H1 (cell line): ENCODE measurements around the gene ERO1B. TPM values are rescaled to one million over a fixed set of nuclear protein-coding genes. Genes with fewer than 3 reads are reported as not detected.

Experiments
- BCL11A ChIP-seq, 2 experiments: IDR thresholded peaks; one replicate each; pipeline ENCODE4 v1.6.1; 2011; ENCODE audit warnings: low read depth in 2 of 2, low read length in 2 of 2, mild to moderate bottlenecking in 2 of 2
- CBX5 ChIP-seq: fragments of 300-800, 300-1000 bp; sonication (generic); IDR thresholded peaks from 2 replicates; pipeline ENCODE4 v1.7.1; 2016; ENCODE audit warnings: antibody characterized with exemption, low read length, low read depth
- CBX8 ChIP-seq: fragments of 300-800, 300-1000 bp; sonication (generic); IDR thresholded peaks from 2 replicates; pipeline ENCODE4 v1.7.1; 2016; ENCODE audit warnings: low read depth, low read length, borderline replicate concordance
- CHD1 ChIP-seq: IDR thresholded peaks from 2 replicates; pipeline ENCODE4 v1.6.1; 2012; ENCODE audit warnings: low read depth, low read length, improper control_type of control experiment
- FOSL1 ChIP-seq: IDR thresholded peaks from 2 replicates; pipeline ENCODE4 v1.6.1; 2011; ENCODE audit warnings: mild to moderate bottlenecking, low read depth, low read length, moderate library complexity; ENCODE audit not compliant: insufficient read depth
- GTF2F1 ChIP-seq: IDR thresholded peaks from 2 replicates; pipeline ENCODE4 v1.6.1; 2012; ENCODE audit warnings: low read depth, low read length, improper control_type of control experiment, borderline replicate concordance
- HDAC2 ChIP-seq, 2 experiments: fragments of 300-600 bp in 1 of 2; sonication (generic) in 1 of 2; IDR thresholded peaks; 2 replicates each; pipeline ENCODE4 v1.6.1; 2011 to 2012; ENCODE audit warnings: low read depth in 2 of 2, low read length in 2 of 2, mild to moderate bottlenecking in 2 of 2, moderate library complexity in 2 of 2, borderline replicate concordance in 1 of 2, inconsistent platforms in 1 of 2
- SP4 ChIP-seq: IDR thresholded peaks from 2 replicates; pipeline ENCODE4 v1.6.1; 2012; ENCODE audit warnings: low read length, inconsistent platforms
- polyA plus RNA-seq, 7 experiments: library from polyadenylated mRNA; depleted of rRNA in 3 of 7; stranded (reverse) in 5 of 7; unstranded in 2 of 7; fragments of >200 nt in 5 of 7; fragments of 200-250 nt in 2 of 7; gene quantifications; 1 replicate in 5 of 7; 2 replicates in 1 of 7; 4 replicates in 1 of 7; pipeline versions ENCODE4 v1.2.1 to v1.2.3, GENCODE V29; 2011 to 2013; ENCODE audit warnings: missing spikeins in 2 of 7, mixed read lengths in 2 of 7
- total RNA-seq: library from RNA; stranded (reverse); fragmentation: NEBNext Ultra II Directional; extraction: Animal tissue kit (Norgen Biotek cat#: 25700); gene quantifications from 2 replicates; pipeline ENCODE4 v1.2.1, GENCODE V29; 2021
- TF ChIP-seq, protein P1 (sequence below): fragments of 300-600 bp; sonication (generic); IDR thresholded peaks from 2 replicates; pipeline ENCODE4 v1.7.1; 2012; ENCODE audit warnings: low read length, moderate library complexity, mild to moderate bottlenecking, inconsistent platforms; ENCODE audit not compliant: insufficient replicate concordance

The ERO1B gene
- total and polyA plus RNA-seq, 2 of the 8 experiments (the other 6 are each of a cell fraction or from before 2014, with no cell fraction given) = 0.74 to 5.6 TPM

DNA sequence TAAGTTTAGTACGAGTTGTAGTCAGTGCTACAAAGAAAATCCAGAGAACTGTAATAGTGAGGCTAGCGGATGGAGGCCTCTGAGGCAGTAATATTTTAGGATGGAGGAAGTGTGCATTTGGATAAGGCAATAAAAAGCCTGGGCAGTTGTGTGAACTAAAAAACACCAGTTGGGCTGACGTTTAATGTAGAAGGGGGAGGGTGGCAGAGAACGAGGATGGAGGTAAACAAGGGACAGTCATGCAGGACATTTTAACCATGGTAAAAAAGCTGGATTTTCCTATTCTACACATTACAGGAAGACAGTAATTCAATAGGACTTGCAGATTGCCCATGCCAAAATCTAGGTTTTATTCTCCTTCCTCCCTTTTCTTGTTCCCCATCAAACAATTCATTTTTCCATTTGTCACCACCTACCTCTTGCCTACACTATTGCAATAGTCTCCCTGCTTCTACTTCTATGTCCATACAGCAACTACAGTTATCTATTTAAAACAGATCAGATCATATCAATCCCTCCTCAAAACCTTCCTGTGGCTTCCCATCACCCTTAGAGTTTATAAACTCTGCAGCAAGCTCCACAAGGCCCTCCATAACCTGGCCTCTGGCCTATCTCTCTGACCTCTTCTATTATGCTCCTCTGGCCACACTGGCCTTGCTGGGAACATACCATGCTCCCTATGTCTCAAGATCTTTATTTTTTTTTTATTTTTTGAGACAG lies 27.7 kb downstream of the ERO1B start (continued):
- TF ChIP-seq FOSL1 (no peak), HDAC2 (IDR thresholded peaks at IDR 0.05; ENCODE audit: borderline replicate concordance in 1 of 2, low read depth in 2 of 2, low read length in 2 of 2) (no peak), SP4 (no peak), CHD1 (no peak), CBX8 (no peak), CBX5 (no peak), GTF2F1 (no peak), BCL11A (IDR thresholded peaks at IDR 0.05; ENCODE audit: low read depth in 2 of 2, low read length in 2 of 2) (no peak)
- TF ChIP-seq, protein P1, sequence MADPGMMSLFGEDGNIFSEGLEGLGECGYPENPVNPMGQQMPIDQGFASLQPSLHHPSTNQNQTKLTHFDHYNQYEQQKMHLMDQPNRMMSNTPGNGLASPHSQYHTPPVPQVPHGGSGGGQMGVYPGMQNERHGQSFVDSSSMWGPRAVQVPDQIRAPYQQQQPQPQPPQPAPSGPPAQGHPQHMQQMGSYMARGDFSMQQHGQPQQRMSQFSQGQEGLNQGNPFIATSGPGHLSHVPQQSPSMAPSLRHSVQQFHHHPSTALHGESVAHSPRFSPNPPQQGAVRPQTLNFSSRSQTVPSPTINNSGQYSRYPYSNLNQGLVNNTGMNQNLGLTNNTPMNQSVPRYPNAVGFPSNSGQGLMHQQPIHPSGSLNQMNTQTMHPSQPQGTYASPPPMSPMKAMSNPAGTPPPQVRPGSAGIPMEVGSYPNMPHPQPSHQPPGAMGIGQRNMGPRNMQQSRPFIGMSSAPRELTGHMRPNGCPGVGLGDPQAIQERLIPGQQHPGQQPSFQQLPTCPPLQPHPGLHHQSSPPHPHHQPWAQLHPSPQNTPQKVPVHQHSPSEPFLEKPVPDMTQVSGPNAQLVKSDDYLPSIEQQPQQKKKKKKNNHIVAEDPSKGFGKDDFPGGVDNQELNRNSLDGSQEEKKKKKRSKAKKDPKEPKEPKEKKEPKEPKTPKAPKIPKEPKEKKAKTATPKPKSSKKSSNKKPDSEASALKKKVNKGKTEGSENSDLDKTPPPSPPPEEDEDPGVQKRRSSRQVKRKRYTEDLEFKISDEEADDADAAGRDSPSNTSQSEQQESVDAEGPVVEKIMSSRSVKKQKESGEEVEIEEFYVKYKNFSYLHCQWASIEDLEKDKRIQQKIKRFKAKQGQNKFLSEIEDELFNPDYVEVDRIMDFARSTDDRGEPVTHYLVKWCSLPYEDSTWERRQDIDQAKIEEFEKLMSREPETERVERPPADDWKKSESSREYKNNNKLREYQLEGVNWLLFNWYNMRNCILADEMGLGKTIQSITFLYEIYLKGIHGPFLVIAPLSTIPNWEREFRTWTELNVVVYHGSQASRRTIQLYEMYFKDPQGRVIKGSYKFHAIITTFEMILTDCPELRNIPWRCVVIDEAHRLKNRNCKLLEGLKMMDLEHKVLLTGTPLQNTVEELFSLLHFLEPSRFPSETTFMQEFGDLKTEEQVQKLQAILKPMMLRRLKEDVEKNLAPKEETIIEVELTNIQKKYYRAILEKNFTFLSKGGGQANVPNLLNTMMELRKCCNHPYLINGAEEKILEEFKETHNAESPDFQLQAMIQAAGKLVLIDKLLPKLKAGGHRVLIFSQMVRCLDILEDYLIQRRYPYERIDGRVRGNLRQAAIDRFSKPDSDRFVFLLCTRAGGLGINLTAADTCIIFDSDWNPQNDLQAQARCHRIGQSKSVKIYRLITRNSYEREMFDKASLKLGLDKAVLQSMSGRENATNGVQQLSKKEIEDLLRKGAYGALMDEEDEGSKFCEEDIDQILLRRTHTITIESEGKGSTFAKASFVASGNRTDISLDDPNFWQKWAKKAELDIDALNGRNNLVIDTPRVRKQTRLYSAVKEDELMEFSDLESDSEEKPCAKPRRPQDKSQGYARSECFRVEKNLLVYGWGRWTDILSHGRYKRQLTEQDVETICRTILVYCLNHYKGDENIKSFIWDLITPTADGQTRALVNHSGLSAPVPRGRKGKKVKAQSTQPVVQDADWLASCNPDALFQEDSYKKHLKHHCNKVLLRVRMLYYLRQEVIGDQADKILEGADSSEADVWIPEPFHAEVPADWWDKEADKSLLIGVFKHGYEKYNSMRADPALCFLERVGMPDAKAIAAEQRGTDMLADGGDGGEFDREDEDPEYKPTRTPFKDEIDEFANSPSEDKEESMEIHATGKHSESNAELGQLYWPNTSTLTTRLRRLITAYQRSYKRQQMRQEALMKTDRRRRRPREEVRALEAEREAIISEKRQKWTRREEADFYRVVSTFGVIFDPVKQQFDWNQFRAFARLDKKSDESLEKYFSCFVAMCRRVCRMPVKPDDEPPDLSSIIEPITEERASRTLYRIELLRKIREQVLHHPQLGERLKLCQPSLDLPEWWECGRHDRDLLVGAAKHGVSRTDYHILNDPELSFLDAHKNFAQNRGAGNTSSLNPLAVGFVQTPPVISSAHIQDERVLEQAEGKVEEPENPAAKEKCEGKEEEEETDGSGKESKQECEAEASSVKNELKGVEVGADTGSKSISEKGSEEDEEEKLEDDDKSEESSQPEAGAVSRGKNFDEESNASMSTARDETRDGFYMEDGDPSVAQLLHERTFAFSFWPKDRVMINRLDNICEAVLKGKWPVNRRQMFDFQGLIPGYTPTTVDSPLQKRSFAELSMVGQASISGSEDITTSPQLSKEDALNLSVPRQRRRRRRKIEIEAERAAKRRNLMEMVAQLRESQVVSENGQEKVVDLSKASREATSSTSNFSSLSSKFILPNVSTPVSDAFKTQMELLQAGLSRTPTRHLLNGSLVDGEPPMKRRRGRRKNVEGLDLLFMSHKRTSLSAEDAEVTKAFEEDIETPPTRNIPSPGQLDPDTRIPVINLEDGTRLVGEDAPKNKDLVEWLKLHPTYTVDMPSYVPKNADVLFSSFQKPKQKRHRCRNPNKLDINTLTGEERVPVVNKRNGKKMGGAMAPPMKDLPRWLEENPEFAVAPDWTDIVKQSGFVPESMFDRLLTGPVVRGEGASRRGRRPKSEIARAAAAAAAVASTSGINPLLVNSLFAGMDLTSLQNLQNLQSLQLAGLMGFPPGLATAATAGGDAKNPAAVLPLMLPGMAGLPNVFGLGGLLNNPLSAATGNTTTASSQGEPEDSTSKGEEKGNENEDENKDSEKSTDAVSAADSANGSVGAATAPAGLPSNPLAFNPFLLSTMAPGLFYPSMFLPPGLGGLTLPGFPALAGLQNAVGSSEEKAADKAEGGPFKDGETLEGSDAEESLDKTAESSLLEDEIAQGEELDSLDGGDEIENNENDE = no peak
